GM12892 (cell line): ENCODE data around the gene KCNK3.

Experiments used
- POLR2A ChIP-seq: IDR thresholded peaks from 2 replicates; pipeline ENCODE4 v1.6.1; 2011; ENCODE audit warnings: low read depth, low read length, control low read depth
- POLR2AphosphoS5 ChIP-seq: IDR thresholded peaks from 2 replicates; pipeline ENCODE4 v1.6.1; 2011; ENCODE audit warnings: low read depth, low read length, control low read depth

DNA sequence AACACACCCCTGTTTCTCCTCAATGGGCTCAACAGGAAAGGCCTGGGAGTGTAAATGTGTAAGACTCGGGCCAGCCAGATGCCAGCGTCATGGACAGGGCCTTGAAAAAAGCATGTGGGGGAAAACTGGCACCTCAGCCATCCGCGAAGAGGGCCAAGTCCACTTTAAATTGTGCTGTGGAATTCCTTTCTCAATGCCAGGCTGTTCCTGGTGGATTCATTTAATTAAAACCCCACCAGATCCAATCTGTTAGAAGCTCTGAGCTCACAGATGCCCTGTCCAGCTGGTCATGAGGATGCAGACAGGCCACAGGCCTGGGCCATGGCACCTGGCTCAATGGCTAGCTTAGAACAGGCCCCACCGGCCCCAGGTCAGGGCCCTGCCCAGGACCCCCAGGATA is 24.8 kb downstream of the KCNK3 start:
- TF ChIP-seq POLR2A (no peak), POLR2AphosphoS5 (no peak)
